ENCODE results near the gene MREG.
"Not testable (repeated sequence)": the region's sequence is repeated elsewhere in the genome, so short reads cannot be mapped to it uniquely, and the experiment has no call there.

The MREG gene

GRCh38 chr2:216021768-216022565 is 8.6 kb upstream of the MREG start:
- DNase-seq (ENCODE audit: low read depth in 2 of 2, low spot score in 1 of 2): no peak

DNA sequence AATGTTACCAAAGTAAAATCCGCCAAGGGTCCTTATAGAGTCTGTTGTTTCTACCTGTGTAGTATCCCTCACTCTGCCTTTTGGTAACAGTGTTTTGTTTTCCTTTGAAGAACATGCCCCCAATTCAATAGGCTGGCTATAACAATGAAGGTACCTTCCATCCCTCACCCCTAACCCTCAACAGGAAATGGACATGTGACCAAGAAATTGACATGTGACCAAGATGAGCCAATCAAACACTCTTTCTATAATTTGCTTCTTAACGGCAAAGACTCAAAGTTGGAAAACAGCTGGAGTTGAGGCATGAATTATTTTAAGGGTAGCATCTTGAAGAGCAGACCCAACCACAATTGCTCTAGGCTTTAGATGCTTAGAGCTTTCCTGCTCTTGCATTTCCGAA is 5.4 kb upstream of the MREG start:
- no peak for DNase-seq (ENCODE audit: low read depth in 2 of 2, low spot score in 1 of 2)

DNA sequence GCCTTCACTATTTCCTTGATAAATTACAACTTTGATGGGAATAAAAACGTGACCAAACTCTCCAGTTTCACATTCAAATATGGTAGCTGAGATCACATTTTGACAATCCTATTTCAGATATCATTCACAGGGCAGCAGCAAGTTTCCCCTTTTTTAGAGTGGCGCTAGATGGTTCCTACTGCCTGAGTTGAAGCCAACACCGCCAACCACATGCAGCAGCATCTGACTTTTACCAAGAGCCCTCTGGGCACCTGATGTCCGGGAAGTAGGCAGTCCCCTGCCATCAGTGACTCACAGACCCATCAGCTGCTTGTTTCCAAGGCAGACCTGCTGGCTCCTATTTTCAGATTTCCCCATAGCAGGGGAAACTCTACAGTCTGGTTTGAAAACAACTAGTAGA is 4.0 kb upstream of the MREG start:
- DNase-seq (ENCODE audit: low read depth in 2 of 2, low spot score in 1 of 2): no peak

- DNase-seq (ENCODE audit: low read depth in 2 of 2, low spot score in 1 of 2): no peak
These were observed 3.2 kb upstream of the MREG start for GRCh38 chr2:216016581-216016980.

GRCh38 chr2:216015722-216016464 is 2.5 kb upstream of the MREG start:
- no peak for DNase-seq (ENCODE audit: low read depth in 2 of 2, low spot score in 1 of 2)

DNA sequence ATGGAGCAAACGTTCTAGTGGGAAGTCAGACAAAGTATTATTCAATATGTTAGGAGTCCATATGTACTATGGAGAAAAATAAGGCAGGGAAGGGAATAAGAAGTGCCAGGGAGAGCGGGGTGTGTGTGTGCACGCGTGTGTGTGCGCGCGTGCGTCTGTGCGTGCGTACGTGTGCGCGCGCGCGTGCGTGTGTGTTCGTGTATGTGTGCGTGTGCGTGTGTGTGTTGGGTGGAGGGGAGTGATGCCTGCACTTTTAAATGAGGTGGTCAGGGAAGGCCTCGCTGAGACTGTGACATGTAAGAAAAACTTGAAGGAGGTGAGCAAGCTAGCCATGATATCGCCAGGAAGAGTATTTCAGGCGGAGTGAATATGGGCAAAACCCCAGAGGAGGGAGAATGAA is 1.6 kb upstream of the MREG start:
- no peak for DNase-seq (ENCODE audit: low read depth in 2 of 2, low spot score in 1 of 2)

- DNase-seq (ENCODE audit: low read depth in 2 of 2, low spot score in 1 of 2): no peak
These were observed 655 bp upstream of the MREG start for GRCh38 chr2:216014006-216014405.

GRCh38 chr2:216012830-216013079 is 596 bp downstream of the MREG start:
- no peak for DNase-seq (ENCODE audit: low read depth in 2 of 2, low spot score in 1 of 2)

DNA sequence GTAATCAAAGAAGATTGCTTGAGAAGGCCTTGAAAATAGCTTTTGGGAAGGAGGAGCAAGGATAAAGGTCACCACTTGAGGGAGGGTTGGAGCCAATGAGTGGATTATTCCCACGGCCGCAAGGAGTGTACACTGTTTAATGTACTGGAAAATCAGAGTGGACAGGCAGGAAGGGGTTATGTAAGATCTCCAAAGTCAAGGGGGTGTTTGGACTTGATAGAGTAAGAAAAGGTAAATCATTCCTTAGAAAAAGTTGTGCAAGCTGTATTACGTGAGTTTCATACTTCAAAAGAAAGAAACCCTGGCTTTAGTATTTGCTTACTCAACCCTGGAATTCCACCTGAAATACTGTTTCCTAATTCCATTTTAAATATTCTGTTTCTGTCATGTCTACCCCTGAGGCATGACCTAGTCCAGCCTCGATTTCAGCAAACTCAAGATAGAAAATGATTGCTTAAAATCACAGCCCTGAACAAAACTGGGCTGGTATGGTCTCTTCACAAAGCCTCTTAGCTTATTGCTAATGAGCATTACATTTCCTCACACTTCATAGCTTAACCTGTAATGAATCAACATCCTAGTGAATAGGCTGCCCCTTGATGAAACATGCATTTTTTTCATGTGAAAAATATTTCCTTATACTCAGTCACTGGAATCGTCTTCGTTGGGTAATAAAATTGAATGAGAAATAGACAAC is 1.1 kb downstream of the MREG start:
- DNase-seq (ENCODE audit: low read depth in 2 of 2, low spot score in 1 of 2): no peak

GRCh38 chr2:216009215-216009614 is 4.1 kb downstream of the MREG start:
- DNase-seq (ENCODE audit: low read depth in 2 of 2, low spot score in 1 of 2): not testable (repeated sequence)

GRCh38 chr2:216008387-216008786 is 5.0 kb downstream of the MREG start:
- no peak for DNase-seq (ENCODE audit: low read depth in 2 of 2, low spot score in 1 of 2)

- no peak for DNase-seq (ENCODE audit: low read depth in 2 of 2, low spot score in 1 of 2)
These were observed 7.1 kb downstream of the MREG start for GRCh38 chr2:216006164-216006663.

DNA sequence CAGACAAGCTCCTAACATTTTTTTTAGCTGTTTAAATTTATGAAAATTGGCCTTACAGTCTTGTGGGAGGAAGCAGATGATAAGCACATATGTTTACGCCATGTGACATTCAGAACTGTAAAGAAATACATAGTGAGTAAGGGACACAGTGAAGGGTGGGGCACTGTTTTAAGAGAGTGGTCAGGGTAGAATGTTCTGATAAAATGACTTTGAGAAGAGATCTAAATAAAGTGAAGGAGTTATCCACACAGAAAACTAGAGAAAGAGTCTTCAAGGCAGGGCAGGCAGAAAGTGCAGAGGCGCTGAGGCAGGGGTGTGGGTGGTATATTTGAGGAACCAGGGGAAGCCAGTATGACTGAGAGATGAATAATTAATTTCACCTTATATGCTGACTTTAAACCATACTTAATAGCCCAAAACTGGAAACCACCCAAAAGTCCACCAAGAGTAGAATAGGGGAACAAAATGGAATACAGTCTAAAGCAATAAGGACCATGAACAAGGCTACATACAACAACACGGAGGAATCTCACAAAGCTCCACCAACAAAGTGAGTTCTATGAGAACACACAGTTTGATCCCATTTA is 8.6 kb downstream of the MREG start:
- DNase-seq (ENCODE audit: low read depth in 2 of 2, low spot score in 1 of 2): no peak

DNA sequence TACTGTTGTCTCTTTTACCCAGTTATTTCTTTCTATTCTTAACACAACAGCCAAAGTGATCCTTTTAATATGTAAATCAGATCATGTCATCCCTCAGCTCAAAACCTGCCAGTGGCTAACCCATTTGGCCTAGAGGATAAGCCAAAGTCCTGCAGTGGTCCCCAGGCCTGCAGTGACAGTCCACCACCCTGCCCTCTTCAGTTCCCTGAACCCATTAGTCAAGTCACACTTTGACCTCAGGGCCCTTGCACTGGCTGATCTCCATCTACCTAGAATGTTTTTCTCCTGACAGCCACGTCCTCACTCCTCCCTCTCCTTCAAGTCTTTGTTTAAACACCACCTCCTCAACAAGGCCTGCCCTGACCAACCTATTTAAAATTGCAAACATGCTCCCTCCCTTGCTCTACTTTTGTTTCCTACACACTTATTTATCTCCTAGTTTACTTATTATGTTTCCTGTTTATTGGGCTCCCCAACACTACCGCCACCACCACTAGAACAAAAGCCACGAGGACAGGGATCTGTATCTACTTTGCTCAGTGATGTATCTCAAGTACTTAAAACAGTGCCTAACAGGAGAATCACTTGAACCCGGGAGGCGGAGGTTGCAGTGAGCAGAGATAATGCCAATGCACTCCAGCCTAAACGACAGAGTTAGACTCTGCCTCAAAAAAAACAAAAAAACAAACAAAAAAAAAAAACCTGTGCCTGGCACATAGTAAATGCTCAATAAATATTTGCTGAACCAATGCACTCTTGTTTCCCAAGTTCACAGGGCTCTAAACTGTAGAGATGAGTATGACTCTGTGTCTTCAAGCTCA is 9.3 kb downstream of the MREG start:
- DNase-seq (ENCODE audit: low read depth in 2 of 2, low spot score in 1 of 2): no peak

DNA sequence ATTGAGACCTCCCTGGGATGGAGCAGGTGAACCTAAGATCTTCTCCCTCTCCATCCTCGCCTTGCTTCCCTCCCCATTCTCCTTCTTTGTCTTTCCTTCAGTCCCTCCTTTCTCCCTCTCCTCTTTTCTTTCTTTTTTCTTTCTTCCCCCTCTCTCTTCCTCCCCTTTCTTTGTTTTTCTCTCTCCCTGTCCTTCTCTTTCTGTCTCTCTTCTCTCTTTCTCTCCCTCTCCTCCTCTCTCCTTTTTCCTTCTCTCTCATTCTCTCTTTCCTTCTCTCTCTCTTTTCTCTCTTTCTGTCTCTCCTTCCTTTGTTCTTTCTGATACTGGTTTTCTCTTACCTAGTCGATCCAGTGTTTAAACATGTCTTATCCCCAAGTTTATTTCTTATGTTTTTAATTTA is 10.7 kb downstream of the MREG start:
- DNase-seq (ENCODE audit: low read depth in 2 of 2, low spot score in 1 of 2): no peak

DNA sequence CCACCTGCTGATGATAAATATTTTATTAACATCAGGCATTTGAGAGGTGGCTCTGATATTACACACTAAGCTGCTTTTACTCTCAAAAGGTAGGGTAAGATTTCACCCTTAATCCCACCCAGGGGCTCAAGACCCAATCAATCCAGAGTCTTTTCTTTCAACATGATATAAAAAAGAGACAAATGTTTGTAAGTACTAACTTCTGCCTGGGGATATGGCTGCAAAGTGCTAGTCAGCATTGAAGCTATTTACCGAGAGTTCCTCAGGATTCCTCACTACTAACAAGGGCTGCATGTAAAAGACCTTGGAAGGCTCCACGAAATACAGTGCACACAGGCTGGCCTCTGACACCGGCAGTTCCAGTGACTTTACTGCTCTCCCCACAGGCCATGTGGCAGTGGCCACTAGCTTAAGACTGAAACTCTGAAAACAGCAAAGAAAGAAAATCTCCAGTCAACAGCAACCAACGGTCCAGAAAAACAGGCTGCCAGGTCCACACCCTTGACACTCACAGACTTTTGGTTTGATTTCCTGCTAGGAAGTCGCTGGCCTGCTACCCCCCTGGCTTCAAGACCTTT is 11.2 kb downstream of the MREG start:
- DNase-seq (ENCODE audit: low read depth in 2 of 2, low spot score in 1 of 2): no peak

- no peak for DNase-seq (ENCODE audit: low read depth in 2 of 2, low spot score in 1 of 2)
These were observed 11.9 kb downstream of the MREG start for GRCh38 chr2:216001216-216002100.

GRCh38 chr2:215998636-215999035 is 14.7 kb downstream of the MREG start:
- no peak for DNase-seq (ENCODE audit: low read depth in 2 of 2, low spot score in 1 of 2)

DNA sequence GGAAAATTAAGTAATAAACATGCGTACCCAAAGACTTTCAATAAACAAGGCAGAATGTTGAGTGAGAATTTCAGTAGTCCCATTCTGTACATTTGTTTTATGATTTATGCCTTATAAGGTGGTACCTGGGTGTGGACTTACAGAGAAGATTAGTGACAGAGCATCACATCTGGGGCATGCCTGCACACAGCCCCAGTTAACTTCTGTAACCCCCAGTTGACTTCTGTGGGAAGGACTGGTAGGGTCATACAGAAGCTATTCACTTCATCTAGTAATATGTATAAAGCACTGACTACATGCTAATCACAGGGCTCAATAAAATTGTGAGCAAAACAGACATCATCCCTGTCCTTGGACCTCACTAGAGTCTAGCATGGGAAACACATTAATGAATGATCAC is 16.1 kb downstream of the MREG start:
- DNase-seq (ENCODE audit: low read depth in 2 of 2, low spot score in 1 of 2): no peak

DNA sequence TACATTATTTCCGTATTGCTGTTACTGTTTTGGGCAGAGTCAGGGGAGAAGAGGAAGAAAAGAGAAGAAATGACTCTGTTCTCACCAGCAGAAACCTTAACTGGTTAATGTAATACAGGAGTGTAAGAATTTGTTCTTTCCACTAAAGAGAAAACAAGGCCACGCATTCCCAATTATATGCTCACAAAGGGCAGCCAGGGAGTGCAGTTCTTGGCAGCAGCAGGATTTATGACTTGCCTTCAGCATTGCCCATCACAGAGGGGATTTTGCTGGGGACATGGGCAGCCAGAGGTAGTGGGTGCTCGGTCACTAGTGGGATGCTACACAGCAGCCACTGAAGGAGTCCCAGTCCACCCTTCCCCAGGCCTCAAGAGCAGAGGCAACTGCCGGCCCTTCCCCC is 18.4 kb downstream of the MREG start:
- DNase-seq (ENCODE audit: low read depth in 2 of 2, low spot score in 1 of 2): no peak

Measured in stimulated activated CD8-positive, alpha-beta memory T cell treated with anti-CD3 and anti-CD28 coated beads, Interleukin-4, amount 100 ng/mL, for 1 hour (primary cell).